ENCODE data around the gene DHX34.
"Not testable (repeated sequence)": the region's sequence is repeated elsewhere in the genome, so short reads cannot be mapped to it uniquely, and the experiment has no call there.

Gene DHX34

GRCh38 chr19:47348819-47349795, at the start of gene DHX34:
DHX34 (plus strand) TSS chr19:47349315; CDS start chr19:47353031, 3,716 bp downstream.
- peak; percentile 96 for DNase-seq

- DNase-seq = not testable (repeated sequence)
Measured at GRCh38 chr19:47300867-47301266, 48.2 kb upstream of the DHX34 start.

- DNase-seq = no peak
Measured at GRCh38 chr19:47302249-47302648, 46.9 kb upstream of the DHX34 start.

- no peak for DNase-seq
Measured at GRCh38 chr19:47303966-47304365, 45.1 kb upstream of the DHX34 start.

- DNase-seq = no peak
Measured at GRCh38 chr19:47305309-47305751, 43.8 kb upstream of the DHX34 start.

GRCh38 chr19:47306303-47306702, 42.8 kb upstream of the DHX34 start:
- DNase-seq = no peak

- no peak for DNase-seq
Measured at GRCh38 chr19:47309038-47309437, 40.1 kb upstream of the DHX34 start.

- no peak for DNase-seq
Measured at GRCh38 chr19:47309608-47310007, 39.5 kb upstream of the DHX34 start, which contains the start of gene C5AR1. C5AR1 (plus strand) TSS chr19:47309861; CDS start chr19:47309896, 35 bp downstream.

- no peak for DNase-seq
Measured at GRCh38 chr19:47310323-47310722, 38.8 kb upstream of the DHX34 start.

- peak; percentile 24 for DNase-seq
Measured at GRCh38 chr19:47310819-47311218, 38.3 kb upstream of the DHX34 start.

GRCh38 chr19:47312366-47313006, 36.6 kb upstream of the DHX34 start:
- no peak for DNase-seq

- no peak for DNase-seq
Measured at GRCh38 chr19:47313754-47314295, 35.3 kb upstream of the DHX34 start.

GRCh38 chr19:47315125-47315821, 33.8 kb upstream of the DHX34 start:
- no peak for DNase-seq

- DNase-seq = no peak
Measured at GRCh38 chr19:47316513-47316912, 32.6 kb upstream of the DHX34 start.

GRCh38 chr19:47319923-47320871, 28.9 kb upstream of the DHX34 start:
- DNase-seq = no peak

GRCh38 chr19:47321630-47322029, 27.5 kb upstream of the DHX34 start:
- DNase-seq = no peak

- DNase-seq = no peak
Measured at GRCh38 chr19:47322058-47322457, 27.1 kb upstream of the DHX34 start.

- no peak for DNase-seq
Measured at GRCh38 chr19:47323409-47323808, 25.7 kb upstream of the DHX34 start.

GRCh38 chr19:47323872-47324271, 25.2 kb upstream of the DHX34 start:
- DNase-seq = no peak

GRCh38 chr19:47324502-47324901, 24.6 kb upstream of the DHX34 start:
- DNase-seq = no peak

- no peak for DNase-seq
Measured at GRCh38 chr19:47330466-47330869, 18.6 kb upstream of the DHX34 start.

- no peak for DNase-seq
Measured at GRCh38 chr19:47331490-47331889, 17.6 kb upstream of the DHX34 start.

Measured in SHP77 treated with DMSO at 0.1 percent for 48 hours (cell line).